ENCODE results near the gene PON2.

Gene PON2

DNA sequence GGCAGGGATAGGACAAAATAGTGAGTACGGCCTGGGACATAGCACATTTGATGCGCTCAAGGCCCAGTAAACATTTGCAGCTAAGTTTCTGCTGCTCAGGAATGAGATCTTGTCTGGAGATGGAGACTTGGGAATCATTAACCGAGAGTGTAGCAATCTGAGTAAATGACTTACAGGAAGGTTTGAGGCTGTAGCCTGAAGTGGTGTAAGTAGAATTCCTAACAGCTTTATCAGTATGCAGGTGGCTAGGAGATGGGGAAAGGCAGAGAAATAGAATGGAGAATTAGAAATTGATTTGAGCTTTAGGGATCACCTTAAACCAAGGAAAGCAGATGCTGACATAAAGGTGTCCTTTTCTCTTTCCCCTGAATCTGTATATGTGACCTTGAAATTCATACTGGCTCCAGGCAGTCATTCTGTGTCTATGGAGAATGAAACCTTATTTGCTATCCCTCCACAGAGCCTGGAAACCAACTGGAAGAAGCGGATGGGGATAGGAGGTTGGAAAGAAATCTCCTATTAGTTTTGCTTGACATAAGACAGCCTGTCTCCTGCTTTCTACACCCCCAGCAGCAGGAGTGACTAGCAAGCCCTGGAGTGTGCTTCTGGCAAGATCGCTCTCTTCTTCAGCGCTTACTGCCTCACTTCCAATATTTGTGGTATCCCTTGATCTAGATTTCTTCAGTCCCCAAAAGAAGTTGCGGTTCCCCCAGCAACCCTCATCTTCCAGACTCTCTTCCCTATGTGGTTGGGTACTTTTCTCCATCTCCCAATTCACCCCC is 6.4 kb upstream of the PON2 start:
- no peak for DNase-seq

DNA sequence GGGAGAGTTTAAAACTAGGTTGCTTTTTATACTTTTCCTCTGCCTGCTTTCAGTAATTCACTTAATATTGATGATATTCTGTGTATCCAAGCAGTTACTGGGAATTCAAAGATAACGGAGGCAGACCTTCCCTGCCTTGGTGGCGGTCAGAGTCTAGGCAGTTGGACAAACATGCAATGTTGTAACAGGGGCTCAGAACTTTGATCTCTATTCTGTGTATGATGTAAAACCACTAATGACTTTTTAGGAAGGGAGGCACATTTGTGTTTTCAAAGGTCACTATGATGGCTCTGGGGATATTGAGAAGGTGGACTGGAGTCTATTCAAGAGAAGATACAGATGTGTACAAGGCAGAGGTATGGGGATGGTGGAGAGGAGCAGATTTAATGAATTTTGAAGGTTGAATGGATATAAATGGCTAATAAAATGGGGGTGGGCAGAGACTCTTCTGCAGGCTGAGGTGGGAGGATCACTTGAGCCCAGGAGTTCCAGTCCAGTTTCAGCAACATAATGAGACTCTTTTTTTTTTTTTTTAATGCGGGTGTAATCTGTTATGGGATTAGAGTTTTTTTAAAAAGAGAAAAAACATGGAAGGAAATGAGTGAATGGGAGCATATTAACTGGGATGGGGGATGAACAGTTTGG is 5.7 kb upstream of the PON2 start:
- no peak for DNase-seq

DNA sequence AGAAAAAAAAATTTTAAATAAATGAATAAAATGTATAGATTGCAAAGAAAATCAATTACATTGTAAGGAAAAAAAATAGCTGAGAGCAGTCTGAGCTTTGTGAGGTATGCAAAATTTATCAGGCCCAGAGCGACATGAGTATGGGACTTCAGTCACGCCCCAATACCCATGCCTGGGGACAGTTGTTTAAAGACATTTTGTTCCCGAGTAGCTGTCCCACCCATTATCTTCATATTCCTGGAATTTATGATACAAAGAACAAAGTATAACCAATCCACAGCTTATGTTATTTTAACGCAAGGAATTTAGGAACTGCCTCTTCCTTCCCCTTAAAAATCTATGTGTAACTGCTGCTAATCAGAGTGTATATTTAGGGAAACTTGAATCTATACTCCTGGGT is 1.6 kb upstream of the PON2 start:
- DNase-seq: no peak

DNA sequence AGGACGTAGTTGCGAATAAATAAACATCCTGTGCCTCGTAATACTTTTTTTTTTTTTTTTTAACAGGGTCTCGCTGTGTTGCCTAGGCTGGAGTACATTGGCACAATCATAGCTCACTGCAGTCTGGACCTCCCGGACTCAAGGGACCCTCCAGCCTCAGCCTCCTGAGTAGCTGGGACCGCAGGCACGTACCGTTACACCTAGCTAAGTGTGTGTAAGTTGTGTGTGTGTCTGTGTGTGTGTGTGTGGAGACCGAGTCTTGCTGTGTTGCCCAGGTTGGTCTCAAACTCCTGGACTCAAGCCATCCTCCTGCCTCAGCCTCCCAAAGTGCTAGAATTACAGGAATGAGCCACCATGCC is 573 bp upstream of the PON2 start:
- no peak for DNase-seq

DNA sequence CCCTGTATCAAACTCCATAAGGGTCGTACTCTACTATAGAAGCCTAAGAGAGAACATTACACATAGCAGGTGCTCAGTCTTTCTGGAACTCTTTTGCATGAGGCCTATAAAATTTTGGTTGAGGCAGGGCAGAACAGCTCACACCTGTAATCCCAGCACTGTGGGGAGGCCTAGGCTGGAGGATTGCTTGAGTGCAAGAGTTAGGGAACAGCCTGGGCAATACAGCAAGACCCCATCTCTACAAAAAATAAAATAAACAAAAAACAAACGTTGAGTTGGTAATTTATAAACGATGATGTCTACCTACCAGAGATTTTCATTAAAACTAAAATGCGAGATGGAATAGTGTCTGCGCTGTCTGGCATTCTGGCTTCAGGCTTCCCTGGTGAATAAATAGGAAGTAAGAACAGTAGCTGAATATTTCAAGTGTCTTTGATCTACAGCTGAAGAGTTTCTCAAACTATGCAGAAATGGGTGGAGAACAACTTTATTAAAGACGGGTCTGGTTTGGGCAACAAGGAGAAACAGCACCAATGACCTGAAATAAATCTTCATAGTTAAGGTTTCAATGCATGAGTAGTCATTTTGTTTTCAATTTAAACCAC is 774 bp downstream of the PON2 start:
- DNase-seq: peak; percentile 31

DNA sequence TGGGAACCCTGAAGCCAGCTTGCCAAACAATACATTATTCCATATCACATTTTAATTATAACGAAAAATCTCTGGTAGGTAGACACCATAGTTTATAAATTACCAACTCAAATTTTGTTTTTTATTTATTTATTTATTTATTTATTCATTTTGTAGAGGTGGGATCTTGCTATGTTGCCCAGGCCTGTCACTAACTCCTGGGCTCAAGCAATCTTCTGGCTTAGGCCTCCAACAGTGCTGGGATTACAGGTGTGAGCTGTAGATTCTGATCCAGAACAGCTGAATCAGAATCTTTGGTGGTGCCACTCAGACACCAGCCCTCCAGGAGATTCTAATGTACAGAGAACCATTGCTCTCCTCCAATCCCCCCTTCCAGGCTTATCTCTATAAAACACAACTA is 1.7 kb downstream of the PON2 start:
- no peak for DNase-seq

DNA sequence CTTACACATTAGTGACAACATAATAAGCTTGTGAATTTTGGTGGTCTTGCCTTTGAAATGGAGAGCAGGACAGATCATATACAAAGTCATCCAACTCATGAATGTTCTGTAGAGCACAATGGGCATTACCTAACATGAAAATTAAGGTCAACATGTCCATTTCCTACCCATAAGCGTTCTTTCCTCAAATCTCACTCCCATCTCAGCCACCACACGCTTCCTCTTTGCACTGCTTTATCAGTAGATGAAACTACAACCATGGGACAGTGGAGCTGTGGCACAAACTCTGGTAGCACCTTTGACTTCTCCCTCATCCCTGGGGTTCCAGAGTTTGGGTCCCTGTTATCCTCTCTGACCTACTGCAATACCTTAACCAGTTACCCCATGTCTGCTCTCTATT is 2.2 kb downstream of the PON2 start:
- no peak for DNase-seq

DNA sequence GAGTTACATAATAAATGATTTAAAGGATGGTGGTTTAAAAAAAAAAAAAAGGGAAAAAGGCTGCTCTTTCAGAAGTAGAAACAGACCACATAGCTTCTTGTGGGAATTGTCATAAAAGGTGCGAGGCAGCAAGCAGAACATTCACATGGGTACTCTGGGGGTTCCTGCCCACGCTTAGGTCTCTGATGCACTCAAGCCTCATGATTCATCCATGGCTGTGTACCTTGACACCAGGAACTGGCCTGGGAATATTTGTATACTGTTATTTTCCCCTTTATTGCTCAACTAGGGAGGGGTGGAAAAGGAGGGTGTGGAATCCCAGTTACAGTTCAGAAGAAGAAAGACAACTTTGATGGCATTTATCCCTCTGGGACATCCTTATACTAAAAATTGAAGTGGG is 4.0 kb downstream of the PON2 start:
- no peak for DNase-seq

DNA sequence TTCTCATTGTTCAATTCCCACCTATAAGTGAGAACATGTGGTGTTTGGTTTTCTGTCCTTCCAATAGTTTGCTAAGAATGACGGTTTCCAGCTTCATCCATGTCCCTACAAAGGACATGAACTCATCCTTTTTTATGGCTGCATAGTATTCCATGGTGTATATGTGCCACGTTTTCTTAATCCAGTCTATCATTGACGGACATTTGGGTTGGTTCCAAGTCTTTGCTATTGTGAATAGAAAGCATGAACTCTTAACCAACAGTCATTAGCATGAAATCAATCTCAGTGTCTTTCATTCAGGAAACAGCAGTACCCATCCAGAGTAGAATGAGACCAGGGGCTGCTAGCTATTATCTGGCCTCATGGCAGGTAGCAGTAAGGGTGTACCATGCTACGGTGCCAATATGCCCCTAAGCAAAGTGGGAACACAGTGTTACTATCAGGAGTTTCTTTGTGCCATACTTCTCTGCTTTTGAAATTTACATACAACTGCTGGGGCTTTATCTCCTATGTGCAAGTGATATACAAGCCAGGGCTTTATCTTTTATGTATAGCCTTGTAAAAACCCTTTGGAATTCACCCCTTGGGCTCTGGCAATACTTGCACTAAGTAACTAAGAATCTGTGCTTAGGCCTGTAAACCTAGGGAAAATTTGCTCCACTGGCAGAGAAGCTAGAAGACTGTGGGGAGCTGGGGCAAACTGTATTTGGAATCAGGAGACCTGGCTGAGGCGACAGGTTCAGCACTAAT is 5.4 kb downstream of the PON2 start:
- no peak for DNase-seq

DNA sequence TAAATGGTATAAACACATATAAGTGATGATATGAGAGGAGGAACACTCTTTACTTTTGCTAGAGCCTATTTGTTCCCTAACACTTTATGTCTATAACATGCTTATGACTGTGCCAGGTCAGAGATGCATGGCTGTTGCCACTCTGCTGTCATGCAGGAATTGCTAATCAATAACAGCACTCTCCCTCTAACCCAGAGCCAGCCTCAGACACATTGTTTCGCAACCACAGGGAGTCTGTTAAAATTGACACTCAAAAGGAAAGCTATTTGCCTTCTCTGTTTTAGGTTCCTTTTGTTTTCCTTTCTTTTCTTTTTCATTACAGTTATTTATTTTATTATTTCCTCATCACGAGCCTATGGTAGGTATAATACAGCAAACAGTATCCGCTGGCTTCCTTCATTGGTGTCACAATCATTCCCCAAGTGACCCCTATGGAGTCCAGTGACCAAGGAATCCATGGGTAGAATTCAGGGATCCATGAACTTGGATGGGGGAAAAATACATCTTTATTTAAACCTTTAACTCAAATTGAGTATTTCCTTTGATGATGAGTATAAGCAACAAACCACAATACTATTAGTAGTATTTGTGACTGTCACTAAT is 6.8 kb downstream of the PON2 start:
- DNase-seq: no peak

DNA sequence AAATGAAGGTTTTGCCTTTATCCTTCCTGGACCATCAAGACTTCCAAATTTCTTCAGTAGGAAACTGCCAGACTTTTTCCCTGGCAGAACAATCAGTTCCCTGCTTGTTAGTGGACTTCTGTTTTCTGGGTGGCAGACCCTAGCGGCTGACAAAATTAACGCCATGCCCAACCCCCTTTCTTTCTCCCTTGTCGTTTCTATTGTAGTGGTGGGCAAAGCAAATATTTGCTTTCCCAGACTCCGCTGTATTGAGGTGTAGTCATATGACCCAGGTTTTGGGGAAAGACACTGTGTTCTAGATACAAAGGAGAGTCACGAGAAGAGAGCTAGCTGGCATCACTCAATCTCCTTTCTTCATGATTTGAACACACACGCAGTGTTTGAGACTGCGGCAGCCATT is 7.7 kb downstream of the PON2 start:
- no peak for DNase-seq

DNA sequence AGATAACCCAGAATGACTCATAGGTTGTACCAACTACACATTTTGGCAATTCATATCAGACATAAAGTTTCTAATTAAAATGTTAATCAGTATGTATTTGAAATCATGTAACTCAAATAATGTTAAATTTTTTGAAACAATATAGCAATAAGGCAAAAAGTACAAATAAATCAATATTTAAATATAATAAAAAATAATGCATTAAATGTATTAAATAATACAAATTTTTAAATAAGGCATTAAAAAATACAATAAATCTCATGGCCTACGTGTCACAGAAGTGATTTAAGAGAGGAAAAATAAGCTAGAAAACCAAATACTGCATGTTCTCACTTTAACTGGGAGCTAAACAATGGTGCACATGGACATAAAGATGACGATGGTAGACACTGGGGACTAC is 9.1 kb downstream of the PON2 start:
- DNase-seq: no peak

DNA sequence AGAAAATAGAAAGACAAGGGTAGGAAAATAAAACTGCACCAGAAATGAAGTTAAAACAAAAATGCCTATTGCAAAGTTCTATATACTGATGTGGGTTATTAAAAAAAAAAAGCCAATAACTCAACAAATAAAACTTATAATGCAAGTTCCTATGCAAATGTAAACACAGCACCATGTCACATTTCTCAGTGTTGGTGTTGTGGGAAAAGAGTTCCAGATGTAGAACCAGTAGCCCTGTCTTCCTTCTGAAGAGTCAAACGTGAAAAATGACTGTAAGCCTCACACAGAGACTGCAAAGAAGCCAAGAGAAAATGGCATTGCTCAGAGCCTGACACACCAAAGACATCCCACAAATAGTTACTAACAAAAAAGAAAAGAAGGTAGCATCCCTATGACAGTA is 10.1 kb downstream of the PON2 start:
- no peak for DNase-seq

DNA sequence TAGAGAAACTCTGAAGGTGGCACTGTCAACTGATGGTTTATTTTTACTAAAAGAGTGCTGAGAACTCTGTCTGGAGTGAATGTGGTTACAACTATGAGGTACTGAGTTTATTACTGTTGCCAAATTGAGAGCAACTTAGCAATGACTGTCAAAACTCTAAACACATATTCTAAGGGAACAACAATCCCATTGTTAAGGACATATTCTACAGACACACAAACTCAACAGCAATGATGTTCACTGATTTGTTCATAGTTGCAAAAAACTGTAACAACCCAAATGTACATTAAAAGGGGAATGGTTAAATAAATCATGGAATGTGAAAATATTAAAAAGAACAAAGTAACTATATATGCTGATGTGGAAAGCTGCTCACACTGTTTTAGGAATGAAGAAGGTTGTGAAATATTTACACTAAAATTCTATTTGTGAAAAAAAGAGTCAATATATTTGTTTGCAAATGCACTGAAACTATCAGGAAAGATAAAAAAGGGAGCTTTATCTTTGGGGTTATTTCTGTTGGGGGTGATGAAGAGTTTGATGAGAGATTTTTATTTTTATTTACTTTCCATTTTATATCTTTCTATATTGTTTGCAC is 12.9 kb downstream of the PON2 start:
- no peak for DNase-seq

DNA sequence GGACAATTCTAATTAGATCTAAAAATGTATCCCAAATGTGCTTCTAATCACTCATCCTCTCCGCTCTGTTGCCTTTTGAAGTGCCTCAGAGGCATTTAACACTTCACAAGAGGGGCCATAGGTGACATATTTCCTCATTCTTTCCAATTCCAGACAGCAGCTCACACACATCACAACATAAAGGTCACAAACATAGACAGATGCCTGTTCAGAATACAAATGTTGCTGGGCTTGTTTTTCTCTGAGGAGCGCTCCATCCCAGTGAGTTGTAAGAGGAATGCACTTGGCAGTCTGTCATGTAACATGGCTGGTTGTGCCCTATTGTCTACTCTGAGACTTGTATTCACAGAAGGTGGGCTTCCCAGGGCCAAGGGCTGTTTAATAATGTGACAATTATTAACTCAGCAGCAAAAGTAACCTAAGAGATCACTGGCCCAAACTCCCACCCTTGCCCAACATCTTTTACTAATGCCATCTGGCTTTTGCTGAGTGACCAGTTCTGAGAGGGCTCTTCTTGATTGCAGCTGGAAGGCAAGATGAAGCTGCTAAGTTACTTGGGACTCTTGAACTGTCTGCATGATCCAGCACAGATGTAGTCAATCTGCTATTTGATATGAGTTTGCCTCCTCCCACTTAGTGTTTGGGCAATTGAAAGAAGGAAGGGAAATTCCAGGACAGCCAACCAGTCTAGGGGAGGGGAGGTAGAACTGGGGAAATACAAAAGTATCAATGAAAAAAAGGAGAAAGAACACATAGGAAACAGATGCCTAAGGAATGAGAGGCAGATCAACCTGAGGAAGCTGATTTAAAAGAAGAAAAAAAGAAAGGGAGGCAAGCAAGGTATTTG is 13.6 kb downstream of the PON2 start:
- DNase-seq: peak; percentile 11

DNA sequence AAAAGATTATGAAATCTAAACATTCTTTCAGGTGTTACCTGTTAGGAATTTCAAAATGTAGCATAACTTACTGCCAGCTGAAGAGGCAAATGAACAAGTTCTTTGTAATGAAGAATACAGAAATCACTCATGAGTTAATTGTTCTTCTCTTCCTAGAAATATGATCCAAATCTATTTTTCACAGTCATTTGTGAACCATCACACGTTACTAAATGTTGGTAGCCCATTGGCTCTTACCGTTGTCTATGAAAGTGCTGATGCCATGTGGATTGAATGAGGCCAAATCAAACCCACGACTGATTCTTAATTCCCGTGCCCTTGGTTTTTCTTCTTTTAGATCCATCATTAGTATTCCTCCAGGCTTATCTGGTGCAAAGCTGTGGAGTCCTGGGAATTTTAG is 22.8 kb downstream of the PON2 start:
- DNase-seq: no peak

DNA sequence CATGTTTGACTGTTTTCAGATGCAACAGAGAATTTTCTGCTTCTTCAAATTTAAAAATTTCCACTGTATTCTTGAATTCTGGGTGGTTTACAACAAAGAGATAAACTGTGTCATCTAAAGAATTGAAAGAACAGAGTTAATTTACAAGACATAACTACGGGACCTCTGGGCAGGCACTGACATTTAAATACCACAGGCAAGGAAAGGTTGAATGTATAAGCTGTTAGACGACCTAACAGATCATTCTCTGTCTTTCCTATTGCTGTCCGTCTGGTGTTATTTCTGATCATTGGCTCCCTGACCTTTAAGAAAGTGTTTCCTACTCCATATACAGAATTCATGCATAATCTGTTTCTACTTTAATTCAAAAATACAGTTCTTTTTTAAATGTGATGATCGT is 23.2 kb downstream of the PON2 start:
- DNase-seq: no peak

DNA sequence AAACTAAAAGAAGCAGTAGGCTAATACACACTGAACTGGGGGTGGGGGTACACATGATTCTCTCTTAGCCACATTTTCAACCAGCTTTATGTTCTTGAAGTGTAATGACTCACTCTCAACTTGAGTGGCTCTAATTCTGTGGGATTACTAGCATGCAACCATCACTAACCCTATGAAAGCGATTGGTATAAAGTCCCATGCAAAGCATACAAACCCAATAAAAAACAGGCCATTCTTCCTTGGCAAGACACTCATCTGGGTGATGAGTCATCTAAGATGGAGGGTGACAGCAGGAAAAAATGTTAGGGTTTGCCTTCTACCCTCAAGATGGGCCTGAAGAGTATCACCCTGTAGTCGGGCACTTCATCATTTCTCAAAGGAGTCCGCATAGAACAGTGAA is 23.8 kb downstream of the PON2 start:
- no peak for DNase-seq

DNA sequence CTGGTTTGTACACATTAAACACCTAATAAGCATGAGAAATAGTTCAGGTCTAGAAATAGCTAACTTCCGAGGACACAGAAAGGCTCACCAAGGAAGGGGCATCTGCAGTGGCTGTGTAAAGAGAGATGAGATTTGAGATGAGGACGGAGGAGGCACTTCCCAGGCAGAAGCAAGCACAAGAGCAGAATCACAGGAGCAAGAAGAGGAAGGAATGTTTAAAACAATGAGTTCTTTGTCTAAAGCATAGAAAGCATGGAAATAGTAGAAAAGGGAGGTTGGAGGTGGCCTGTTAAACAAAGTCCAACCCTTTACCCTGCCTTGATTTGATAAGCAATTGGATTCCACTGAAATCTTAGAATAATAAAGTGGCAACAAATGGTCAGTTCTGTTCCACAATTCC is 27.1 kb downstream of the PON2 start:
- DNase-seq: no peak

DNA sequence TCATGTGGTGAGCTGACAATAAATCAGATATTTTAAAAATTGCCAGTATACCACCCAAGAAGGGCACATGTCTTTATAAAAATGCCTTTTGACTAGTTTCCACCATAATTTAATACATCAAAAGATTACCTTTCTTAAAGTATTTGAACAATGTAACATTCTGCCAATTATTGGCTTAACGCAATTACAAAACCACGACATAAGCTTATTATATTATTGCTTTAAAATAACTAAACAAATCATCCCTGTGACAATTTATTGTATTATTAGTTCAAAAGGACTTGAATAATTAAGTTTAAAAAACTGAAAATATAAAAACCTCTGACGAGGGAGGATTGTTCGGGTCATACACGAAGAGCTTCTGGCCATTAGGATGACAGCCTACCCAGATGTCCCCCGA is 29.0 kb downstream of the PON2 start:
- no peak for DNase-seq

DNA sequence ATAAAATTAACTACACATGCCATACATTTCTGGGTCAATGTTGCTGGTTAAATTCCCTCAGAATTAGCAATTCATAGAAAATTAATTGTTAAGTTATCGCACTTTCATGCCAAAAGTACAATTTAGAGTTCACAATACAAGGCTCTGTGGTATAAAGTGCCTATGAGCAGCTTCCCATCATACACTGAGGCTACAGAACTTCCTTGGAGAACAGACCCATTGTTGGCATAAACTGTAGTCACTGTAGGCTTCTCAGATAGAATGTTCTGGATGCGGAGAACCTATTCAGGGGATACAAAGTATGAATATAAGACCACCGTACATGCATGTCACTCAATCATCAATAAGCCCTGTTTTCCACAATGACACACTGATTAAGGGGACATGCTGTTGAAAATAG is 29.6 kb downstream of the PON2 start:
- no peak for DNase-seq

DNA sequence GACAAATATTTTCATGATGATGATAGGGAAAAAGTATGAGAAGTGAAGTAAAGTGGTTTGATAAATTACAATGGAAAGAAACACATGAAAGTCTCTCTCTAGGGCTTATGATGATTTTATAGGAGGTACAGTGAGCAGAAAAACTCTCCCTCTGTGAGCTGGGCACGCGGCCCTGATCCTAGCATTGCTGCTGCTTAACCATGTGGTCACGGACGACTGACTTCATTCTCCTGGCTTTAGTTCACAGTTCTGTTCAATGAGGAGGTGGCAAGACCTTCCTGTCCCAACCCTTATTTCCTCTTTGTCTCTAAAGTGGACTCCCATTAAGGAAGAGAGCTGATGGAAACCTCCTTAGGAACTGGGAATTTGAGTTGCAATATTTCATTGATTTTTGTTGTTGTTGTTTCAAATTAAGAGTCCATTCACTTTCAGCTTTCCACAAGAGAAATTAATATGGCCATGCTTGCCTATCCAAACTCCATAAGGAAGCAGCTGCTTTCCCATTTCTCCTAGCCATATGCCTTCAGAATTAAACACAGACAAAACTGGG is 30.4 kb downstream of the PON2 start:
- DNase-seq: peak; percentile 18
